Fibroblast of lung (primary cell): ENCODE measurements around the gene OSBPL1A.

ENCODE experiments used
- EZH2 ChIP-seq: IDR thresholded peaks from 2 replicates; pipeline ENCODE4 v1.5.1; 2012; ENCODE audit warnings: low read length, control low read depth, mild to moderate bottlenecking; ENCODE audit errors: missing control alignments
- TF ChIP-seq, protein P1 (sequence below), 2 donors: IDR thresholded peaks in 1 of 2; conservative IDR thresholded peaks in 1 of 2; 1 replicate in 1 of 2; 2 replicates in 1 of 2; pipeline ENCODE4 v1.5.1; 2011 to 2012; ENCODE audit warnings: low read length in 2 of 2, control low read depth in 1 of 2, inconsistent platforms in 1 of 2, low read depth in 1 of 2, mild to moderate bottlenecking in 1 of 2

DNA sequence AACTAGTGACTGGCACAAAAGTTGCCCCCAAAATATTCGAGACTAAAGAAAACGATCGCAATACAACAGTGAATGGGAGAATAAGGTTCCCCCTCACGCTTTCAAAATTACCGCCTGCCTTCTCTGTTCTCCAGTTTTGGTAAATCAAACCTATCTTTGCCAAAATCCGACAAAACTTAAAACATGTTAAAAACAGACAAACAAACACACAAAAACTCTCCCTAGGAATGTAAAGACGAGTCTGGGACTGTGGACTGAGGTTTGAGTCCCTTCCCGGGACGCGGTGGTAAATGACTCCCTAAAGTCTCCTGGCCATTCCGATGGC lies 28.4 kb upstream of the OSBPL1A start:
- TF ChIP-seq, protein P1, sequence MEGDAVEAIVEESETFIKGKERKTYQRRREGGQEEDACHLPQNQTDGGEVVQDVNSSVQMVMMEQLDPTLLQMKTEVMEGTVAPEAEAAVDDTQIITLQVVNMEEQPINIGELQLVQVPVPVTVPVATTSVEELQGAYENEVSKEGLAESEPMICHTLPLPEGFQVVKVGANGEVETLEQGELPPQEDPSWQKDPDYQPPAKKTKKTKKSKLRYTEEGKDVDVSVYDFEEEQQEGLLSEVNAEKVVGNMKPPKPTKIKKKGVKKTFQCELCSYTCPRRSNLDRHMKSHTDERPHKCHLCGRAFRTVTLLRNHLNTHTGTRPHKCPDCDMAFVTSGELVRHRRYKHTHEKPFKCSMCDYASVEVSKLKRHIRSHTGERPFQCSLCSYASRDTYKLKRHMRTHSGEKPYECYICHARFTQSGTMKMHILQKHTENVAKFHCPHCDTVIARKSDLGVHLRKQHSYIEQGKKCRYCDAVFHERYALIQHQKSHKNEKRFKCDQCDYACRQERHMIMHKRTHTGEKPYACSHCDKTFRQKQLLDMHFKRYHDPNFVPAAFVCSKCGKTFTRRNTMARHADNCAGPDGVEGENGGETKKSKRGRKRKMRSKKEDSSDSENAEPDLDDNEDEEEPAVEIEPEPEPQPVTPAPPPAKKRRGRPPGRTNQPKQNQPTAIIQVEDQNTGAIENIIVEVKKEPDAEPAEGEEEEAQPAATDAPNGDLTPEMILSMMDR (conservative IDR thresholded peaks at IDR 0.05 in 1 of 2, IDR thresholded peaks at IDR 0.05 in 1 of 2; ENCODE audit: low read depth in 1 of 2, low read length in 2 of 2): no peak
- TF ChIP-seq EZH2: no peak
